ENCODE data around the gene ARHGAP24. TPM values are rescaled to one million over a fixed set of nuclear protein-coding genes. Genes with fewer than 3 reads are reported as not detected.

The ARHGAP24 gene
- total RNA-seq, 1 experiment from 2014 or later: 2.1 TPM

GRCh38 chr4:85426366-85426765, 48.6 kb upstream of the ARHGAP24 start:
- H3K27me3 Mint-ChIP-seq (ENCODE audit: low read depth): no peaks in the 10 kb centered on the region; the same call in 1 of the 2 replicates
- ChIA-PET POLR2A (interaction anchor here (1.4 kb wide), 1 partner anchor 49 kb away, joined by 3 read pairs; the partner anchor contains the start of gene ARHGAP24), CTCF (no interaction called here)
- DNase-seq (ENCODE audit: low spot score): no peak
- H3K4me3 Mint-ChIP-seq: no peak overlapping the region
- peaks cover 20% of the 10 kb centered on the region for H3K4me1 Mint-ChIP-seq
- H3K9me3 Mint-ChIP-seq: peaks cover 4% of the 10 kb centered on the region; the same call in 1 of the 2 replicates
- no peak for ATAC-seq
- TF ChIP-seq ZNF138 (CRISPR knock-in tag; conservative IDR thresholded peaks at IDR 0.05): no peak
- TF ChIP-seq, protein P1, sequence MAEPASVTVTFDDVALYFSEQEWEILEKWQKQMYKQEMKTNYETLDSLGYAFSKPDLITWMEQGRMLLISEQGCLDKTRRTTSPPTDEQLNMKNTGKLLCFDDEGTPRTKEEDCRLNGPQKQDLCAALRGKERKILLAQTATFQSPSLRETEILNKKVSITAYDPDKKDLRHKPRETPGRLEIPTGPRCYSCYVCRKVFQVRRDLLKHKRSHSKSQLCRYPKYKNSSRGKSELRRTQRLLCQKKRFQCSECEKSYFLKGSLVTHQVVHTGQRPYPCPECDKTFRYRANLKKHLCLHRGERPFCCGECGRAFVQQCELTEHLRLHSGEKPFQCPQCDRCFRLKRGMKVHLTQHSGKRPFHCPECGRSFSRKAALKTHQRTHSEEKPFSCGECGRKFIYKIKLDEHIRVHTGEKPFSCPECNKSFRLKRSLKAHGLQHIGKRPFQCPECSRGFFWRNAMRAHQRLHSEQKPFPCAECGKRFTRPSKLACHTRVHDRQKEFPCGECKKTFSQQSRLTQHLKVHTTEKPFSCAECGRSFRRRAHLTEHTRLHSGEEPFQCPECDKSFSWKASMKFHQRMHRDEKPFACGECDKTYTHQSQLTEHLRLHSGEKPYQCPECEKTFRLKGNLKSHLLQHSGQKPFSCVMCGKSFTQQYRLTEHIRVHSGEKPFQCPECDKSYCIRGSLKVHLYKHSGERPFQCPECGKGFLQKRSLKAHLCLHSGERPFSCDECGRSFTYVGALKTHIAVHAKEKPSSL (CRISPR knock-in tag; conservative IDR thresholded peaks at IDR 0.05): no peak
- no peak for TF ChIP-seq MXD4 (CRISPR knock-in tag; IDR thresholded peaks at IDR 0.05; ENCODE audit: borderline replicate concordance)
- TF ChIP-seq TEAD1 (CRISPR knock-in tag; IDR thresholded peaks at IDR 0.05): no peak
- TF ChIP-seq, protein P2, sequence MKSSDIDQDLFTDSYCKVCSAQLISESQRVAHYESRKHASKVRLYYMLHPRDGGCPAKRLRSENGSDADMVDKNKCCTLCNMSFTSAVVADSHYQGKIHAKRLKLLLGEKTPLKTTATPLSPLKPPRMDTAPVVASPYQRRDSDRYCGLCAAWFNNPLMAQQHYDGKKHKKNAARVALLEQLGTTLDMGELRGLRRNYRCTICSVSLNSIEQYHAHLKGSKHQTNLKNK (CRISPR knock-in tag; IDR thresholded peaks at IDR 0.05): no peak
- no peak for TF ChIP-seq AR (CRISPR knock-in tag; IDR thresholded peaks at IDR 0.05)
- no peak for TF ChIP-seq ZNF263 (CRISPR knock-in tag; IDR thresholded peaks at IDR 0.05; ENCODE audit: low read depth)
- TF ChIP-seq ZNF281 (CRISPR knock-in tag; IDR thresholded peaks at IDR 0.05): no peak
- TF ChIP-seq ATF1 (CRISPR knock-in tag; IDR thresholded peaks at IDR 0.05): no peak
- TF ChIP-seq, protein P3, sequence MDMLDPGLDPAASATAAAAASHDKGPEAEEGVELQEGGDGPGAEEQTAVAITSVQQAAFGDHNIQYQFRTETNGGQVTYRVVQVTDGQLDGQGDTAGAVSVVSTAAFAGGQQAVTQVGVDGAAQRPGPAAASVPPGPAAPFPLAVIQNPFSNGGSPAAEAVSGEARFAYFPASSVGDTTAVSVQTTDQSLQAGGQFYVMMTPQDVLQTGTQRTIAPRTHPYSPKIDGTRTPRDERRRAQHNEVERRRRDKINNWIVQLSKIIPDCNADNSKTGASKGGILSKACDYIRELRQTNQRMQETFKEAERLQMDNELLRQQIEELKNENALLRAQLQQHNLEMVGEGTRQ (CRISPR knock-in tag; IDR thresholded peaks at IDR 0.05): no peak
- TF ChIP-seq, protein P4, sequence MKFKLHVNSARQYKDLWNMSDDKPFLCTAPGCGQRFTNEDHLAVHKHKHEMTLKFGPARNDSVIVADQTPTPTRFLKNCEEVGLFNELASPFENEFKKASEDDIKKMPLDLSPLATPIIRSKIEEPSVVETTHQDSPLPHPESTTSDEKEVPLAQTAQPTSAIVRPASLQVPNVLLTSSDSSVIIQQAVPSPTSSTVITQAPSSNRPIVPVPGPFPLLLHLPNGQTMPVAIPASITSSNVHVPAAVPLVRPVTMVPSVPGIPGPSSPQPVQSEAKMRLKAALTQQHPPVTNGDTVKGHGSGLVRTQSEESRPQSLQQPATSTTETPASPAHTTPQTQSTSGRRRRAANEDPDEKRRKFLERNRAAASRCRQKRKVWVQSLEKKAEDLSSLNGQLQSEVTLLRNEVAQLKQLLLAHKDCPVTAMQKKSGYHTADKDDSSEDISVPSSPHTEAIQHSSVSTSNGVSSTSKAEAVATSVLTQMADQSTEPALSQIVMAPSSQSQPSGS (CRISPR knock-in tag; IDR thresholded peaks at IDR 0.05; ENCODE audit: borderline replicate concordance, low read depth): no peak
- TF ChIP-seq, protein P5, sequence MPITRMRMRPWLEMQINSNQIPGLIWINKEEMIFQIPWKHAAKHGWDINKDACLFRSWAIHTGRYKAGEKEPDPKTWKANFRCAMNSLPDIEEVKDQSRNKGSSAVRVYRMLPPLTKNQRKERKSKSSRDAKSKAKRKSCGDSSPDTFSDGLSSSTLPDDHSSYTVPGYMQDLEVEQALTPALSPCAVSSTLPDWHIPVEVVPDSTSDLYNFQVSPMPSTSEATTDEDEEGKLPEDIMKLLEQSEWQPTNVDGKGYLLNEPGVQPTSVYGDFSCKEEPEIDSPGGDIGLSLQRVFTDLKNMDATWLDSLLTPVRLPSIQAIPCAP (CRISPR knock-in tag; IDR thresholded peaks at IDR 0.05): no peak
- TF ChIP-seq E2F1 (CRISPR knock-in tag; IDR thresholded peaks at IDR 0.05): no peak
- TF ChIP-seq TCF7 (CRISPR knock-in tag; IDR thresholded peaks at IDR 0.05; ENCODE audit: low read depth): no peak
- TF ChIP-seq, protein P6, sequence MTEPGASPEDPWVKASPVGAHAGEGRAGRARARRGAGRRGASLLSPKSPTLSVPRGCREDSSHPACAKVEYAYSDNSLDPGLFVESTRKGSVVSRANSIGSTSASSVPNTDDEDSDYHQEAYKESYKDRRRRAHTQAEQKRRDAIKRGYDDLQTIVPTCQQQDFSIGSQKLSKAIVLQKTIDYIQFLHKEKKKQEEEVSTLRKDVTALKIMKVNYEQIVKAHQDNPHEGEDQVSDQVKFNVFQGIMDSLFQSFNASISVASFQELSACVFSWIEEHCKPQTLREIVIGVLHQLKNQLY (CRISPR knock-in tag; IDR thresholded peaks at IDR 0.05): no peak
- no peaks in the 10 kb centered on the region for H3K36me3 Mint-ChIP-seq
- no peak overlapping the region for H3K27ac Mint-ChIP-seq
